Dedifferentiated amniotic fluid mesenchymal stem cell (primary cell): Measurements from ENCODE around the gene SV2B.
"Not testable (repeated sequence)": the region's sequence is repeated elsewhere in the genome, so short reads cannot be mapped to it uniquely, and the experiment has no call there.

Experiments
- DNase-seq: peaks from one replicate; pipeline ENCODE4 v3.0.0-alpha.2; 2016; ENCODE audit errors: extremely low spot score

SV2B gene

GRCh38 chr15:91311986-91312385, 211.9 kb downstream of the SV2B start:
- no peak for DNase-seq

GRCh38 chr15:91316126-91316525, 216.1 kb downstream of the SV2B start:
- no peak for DNase-seq

DNA sequence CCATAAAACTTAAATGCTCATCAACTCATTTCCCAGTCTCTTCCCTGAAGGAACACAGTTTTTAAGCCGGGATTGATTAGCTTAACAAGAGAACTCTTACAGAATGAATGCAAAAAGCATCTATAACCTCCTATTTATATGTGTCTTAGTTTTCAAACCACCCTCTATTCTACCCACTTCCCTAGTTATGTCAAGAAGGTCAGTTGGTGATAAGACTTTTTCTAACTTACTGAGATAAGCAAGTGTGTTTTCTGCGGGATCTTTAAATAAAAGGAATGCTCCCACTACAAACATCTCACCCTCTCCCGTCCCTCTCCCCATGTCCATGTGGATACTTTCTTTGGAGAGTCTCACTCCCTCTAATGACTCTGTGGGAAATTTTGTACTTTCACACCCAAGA, 218.5 kb downstream of the SV2B start:
- no peak for DNase-seq

DNA sequence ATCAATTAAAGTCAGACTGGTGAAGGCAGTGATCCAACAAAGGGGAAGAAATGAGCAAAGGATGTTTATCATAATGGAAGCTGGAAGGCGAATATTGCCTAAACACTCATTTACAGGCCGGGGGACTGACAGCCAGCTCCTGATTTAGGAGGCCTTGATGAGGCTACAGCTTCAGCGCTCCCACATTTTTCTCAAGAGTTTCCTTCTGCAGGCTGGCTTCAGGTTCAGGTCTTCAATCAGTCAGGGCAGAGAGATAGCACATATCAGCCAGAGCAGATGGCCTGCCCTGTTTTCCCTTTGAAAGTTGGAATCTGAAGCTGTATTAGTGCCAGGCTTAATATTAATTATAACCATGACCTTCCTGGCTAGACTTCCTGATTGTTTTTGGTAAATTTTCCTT, 218.9 kb downstream of the SV2B start:
- no peak for DNase-seq

DNA sequence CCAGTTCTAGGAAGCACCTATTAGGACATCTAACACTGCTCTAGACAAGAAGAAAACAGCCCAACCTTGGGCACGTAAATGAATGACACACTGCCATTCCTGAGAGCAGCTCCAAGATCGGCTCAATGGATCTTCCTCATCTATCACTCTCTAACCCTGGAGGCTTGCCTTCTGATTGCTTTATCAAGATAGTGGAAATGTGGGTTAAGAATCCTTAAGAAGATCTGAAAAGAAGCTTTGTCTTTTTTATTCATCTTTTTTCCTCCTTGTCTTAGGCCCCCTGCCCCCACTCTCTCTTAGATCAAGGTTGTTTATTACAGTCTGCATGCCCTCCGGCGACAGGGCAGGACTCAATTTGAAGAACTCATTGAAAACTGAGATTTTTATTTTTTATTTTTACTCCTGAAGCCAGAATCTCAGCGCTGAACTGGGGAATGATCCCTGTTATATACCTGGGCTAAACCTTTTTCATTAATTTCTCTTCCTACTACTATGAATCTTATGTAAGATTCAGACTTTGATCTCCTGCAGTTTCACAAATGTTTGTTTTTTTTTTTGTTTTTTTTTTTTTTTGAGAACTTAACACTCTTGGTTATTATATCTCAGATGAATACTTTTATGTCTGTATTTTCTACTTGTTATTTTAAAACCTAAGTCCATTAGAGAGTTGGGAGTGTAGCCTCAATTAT, 219.5 kb downstream of the SV2B start:
- DNase-seq, result no peak

- no peak for DNase-seq
Measured at GRCh38 chr15:91320101-91320500, 220.0 kb downstream of the SV2B start.

- no peak for DNase-seq
Measured at GRCh38 chr15:91329914-91330313, 229.9 kb downstream of the SV2B start.

GRCh38 chr15:91331581-91331980, 231.5 kb downstream of the SV2B start:
- no peak for DNase-seq

DNA sequence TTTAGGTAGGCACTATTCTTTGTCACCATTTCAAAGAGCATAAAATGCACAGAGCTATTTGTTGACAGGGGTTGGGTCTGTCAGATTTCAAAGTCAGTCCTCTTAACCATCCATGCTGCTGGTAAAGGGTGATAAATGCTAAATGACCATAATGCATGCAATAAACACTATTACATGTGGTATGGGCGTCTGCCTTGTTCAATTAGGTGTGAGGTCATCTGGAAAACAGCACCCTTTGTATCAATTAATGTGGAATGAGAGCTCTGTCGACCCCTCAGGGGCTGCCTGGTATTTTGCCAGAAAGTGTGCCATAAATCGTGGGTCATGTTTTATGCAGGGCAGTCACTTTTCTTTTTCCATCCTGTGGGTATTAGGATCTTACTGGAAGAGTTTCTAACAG, 235.6 kb downstream of the SV2B start:
- no peak for DNase-seq

DNA sequence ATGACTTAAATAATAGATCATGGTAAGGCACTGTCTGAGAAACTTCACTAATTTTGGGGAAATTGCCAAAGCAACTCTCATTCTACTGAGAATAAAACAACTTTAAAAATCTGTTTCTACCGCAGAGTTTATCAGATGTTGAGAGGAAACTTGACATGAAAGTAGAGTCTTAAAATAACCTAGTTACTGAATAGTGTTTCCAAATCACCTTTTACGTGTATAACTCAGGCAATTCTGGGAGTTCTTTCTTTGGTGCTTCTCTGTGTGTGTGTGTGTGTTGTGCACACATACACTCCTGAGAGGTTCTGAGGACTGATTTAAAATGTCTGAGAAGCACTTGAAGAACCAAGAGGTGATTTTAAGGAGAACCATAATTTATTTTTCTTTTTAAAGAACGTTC, 236.6 kb downstream of the SV2B start:
- no peak for DNase-seq

DNA sequence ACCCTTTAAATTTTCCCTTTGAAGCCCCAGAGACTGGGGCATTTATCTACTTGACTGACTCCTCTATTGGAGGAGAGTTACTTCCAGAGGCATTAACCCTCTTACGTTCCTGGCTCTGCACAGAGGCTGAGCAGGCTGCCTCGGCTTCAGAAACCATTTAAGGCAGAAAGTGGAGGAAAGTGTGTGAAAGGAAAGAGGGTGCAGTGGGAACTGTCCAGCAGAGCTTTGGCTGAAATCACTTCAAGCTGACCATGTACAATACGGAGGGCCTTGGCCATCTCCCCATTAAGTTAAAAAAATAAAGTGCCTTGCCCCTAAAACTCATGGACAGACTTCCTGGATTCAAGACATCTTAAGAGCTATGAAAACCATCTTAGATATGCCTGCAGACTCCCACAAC, 238.7 kb downstream of the SV2B start:
- no peak for DNase-seq

DNA sequence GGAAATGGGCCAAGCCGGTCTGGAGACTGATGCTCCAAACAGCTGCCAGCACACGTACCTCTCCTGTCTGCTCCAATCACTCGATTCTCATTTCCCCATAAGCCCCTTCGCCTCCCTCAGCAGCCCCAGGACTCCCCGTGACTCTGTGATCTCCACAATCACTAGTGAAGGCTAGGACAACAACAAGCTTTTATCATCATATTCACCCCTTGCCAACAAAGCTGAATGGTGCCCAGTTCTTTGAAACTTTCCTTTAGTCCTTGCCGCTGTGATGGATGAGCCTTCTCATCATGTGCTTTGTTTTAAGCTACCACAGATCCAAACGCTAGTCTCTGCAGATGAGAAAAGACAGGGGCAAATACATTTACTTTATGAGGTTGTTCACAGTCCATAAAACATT, 242.0 kb downstream of the SV2B start:
- DNase-seq, result no peak

- DNase-seq, result not testable (repeated sequence)
Measured at GRCh38 chr15:91344912-91345311, 244.9 kb downstream of the SV2B start.

DNA sequence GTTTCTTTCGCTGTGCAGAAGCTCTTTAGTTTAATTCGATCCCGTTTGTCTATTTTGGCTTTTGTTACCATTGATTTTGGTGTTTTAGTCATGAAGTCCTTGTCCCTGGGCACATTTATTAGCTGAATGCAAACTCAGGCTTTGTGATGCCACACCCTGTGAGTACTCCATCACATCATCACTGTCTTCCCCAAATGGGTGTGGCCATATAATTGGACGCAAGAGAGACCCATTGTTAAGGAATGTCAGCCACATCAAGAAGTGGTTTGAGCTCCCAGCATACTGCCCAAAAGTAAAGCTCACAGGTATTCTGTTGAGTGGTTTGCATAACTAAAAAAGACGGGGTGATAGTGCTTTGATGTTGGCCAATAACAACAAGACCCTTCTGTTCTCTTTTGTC, 245.7 kb downstream of the SV2B start:
- no peak for DNase-seq

- DNase-seq, result no peak
Measured at GRCh38 chr15:91346259-91346658, 246.2 kb downstream of the SV2B start.

- DNase-seq, result no peak
Measured at GRCh38 chr15:91348752-91349500, 248.9 kb downstream of the SV2B start.
